ENCODE data around the gene RAB15. TPM values are rescaled to one million over a fixed set of nuclear protein-coding genes. Genes with fewer than 3 reads are reported as not detected.

The RAB15 gene
- total RNA-seq, 6 experiments from 2014 or later, result 6.5 to 13.8 (median 9.0) TPM

- Histone ChIP-seq H3K9me3 (no peaks in the 10 kb centered on the region), H3K36me3 (no peaks in the 10 kb centered on the region), H3K27me3 (no peaks in the 10 kb centered on the region), H3K4me1 (peaks cover 0 to 36% (median 3%) of the 10 kb centered on the region in 4 donors), H3K27ac (no peak overlapping the region), H3K4me3 (no peak overlapping the region)
- 96% methylated on average over 2 of the region's 2 CpGs for WGBS (ENCODE audit: insufficient coverage, low coverage, low lambda C conversion rate, missing lambda C conversion rate)
- intact Hi-C loops (cut with DNase I), result no loop called here
- ATAC-seq (no peak), DNase-seq (no peak)
- TF ChIP-seq POLR2A (IDR thresholded peaks at IDR 0.05) (no peak), CTCF (IDR thresholded peaks at IDR 0.05) (no peak)
These were observed 22.4 kb upstream of the RAB15 start for GRCh38 chr14:64994540-64994939.

DNA sequence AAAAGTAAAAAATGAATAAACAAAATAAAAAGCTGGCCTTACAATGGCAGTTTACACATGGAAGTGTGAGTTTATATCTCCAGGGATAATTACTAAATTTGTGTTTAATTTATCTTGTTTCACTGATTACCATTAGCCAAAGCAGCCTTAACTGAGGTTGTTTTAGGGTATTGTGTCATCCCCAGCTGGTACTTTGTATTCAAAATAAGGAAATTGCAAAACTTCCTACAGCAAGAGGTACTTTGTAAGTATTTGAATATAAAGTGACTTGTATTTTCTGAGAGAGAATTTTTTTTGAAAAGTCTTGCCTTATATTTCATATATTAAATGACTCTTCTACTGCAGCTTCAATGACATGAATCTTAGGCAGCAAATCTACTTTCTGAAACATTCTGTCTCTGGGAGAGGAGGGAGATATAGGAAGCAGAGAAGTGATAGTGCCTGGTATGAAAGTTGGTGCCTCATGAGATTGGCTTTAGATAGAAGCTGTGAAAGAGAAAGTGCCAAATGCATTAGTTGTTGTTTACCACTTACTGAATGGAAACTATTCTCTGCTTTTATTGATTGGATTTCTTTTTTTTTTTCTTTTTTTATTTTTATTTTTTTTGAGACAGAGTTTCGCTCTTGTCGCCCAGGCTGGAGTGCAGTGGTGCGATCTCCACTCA is 21.3 kb upstream of the RAB15 start:
- no peak overlapping the region for H3K27ac ChIP-seq
- peak in 1 of 4 donors; percentile 29 for ATAC-seq
- WGBS (ENCODE audit: insufficient coverage, low coverage, low lambda C conversion rate, missing lambda C conversion rate), result no CpG with 5 or more reads among the region's 3 CpGs
- no peaks in the 10 kb centered on the region for H3K27me3 ChIP-seq
- H3K4me3 ChIP-seq, result no peak overlapping the region
- intact Hi-C loops (cut with DNase I), result no loop called here
- no peak for DNase-seq
- peaks cover 0 to 33% (median 3%) of the 10 kb centered on the region in 4 donors for H3K4me1 ChIP-seq
- no peaks in the 10 kb centered on the region for H3K36me3 ChIP-seq
- TF ChIP-seq CTCF (IDR thresholded peaks at IDR 0.05) (no peak), POLR2A (IDR thresholded peaks at IDR 0.05) (no peak)
- H3K9me3 ChIP-seq, result no peaks in the 10 kb centered on the region

GRCh38 chr14:64992328-64992885 is 20.3 kb upstream of the RAB15 start:
- ATAC-seq (no peak), DNase-seq (no peak)
- no peaks in the 10 kb centered on the region for H3K9me3 ChIP-seq
- no peaks in the 10 kb centered on the region for H3K27me3 ChIP-seq
- peaks cover 0 to 37% (median 7%) of the 10 kb centered on the region in 4 donors for H3K4me1 ChIP-seq
- no peaks in the 10 kb centered on the region for H3K36me3 ChIP-seq
- H3K4me3 ChIP-seq, result no peak overlapping the region
- TF ChIP-seq POLR2A (IDR thresholded peaks at IDR 0.05), result no peak
- no peak for TF ChIP-seq CTCF (IDR thresholded peaks at IDR 0.05)
- no peak overlapping the region for H3K27ac ChIP-seq
- WGBS (ENCODE audit: insufficient coverage, low coverage, low lambda C conversion rate, missing lambda C conversion rate), result 55% methylated on average over 4 of the region's 5 CpGs
- intact Hi-C loops (cut with DNase I), result no loop called here

GRCh38 chr14:64990939-64991338 is 18.8 kb upstream of the RAB15 start:
- DNase-seq, result no peak
- Histone ChIP-seq H3K4me1 (peaks cover 0 to 37% (median 7%) of the 10 kb centered on the region in 4 donors), H3K36me3 (no peaks in the 10 kb centered on the region), H3K9me3 (no peaks in the 10 kb centered on the region), H3K27me3 (no peaks in the 10 kb centered on the region), H3K4me3 (no peak overlapping the region), H3K27ac (no peak overlapping the region)
- TF ChIP-seq POLR2A (IDR thresholded peaks at IDR 0.05), result no peak
- no peak for TF ChIP-seq CTCF (IDR thresholded peaks at IDR 0.05)
- peak; percentile 6 to 44 (median 10) for ATAC-seq
- WGBS (ENCODE audit: insufficient coverage, low coverage, low lambda C conversion rate, missing lambda C conversion rate), result 56% methylated on average over 4 of the region's 4 CpGs
- intact Hi-C loops (cut with DNase I), result no loop called here
